Endothelial cell of umbilical vein (primary cell): Measurements from ENCODE around the gene TRERF1. TPM values are rescaled to one million over a fixed set of nuclear protein-coding genes. Genes with fewer than 3 reads are reported as not detected.

ENCODE experiments used
- BruUV-seq: library from RNA; stranded (reverse); fragments of 400-500 nt; replicated peaks from 2 replicates; lab custom pipeline; 2021; lab: Mats Ljungman, UMichigan
- CTCF ChIA-PET: fragments of 300-600, 350-600 bp; sonication (Branson Sonifier 250); formaldehyde crosslinking; loops from one replicate; lab custom pipeline; 2021; ENCODE audit warnings: antibody characterized with exemption, inconsistent platforms; lab: Charles Lee
- POLR2A ChIA-PET: fragments of 300-600, 350-600 bp; sonication (Branson Sonifier 250); formaldehyde crosslinking; loops from one replicate; lab custom pipeline; 2021; ENCODE audit warnings: antibody characterized with exemption, inconsistent platforms; lab: Charles Lee
- DNase-seq: peaks from one replicate; pipeline ENCODE4 v3.0.0-alpha.2; 2011; ENCODE audit warnings: low read depth, low spot score
- FAIRE-seq: peaks from 2 replicates; lab custom pipeline; 2011; peaks lifted over from hg19 to GRCh38; lab: Jason Lieb, UNC
- H2AFZ ChIP-seq: 2 replicates; pipeline ENCODE4 v1.6.0; 2012; ENCODE audit warnings: low read depth, low read length, control low read depth, inconsistent platforms
- H3K27ac ChIP-seq: 2 replicates; pipeline ENCODE4 v1.5.1; 2011; ENCODE audit warnings: low read depth, mild to moderate bottlenecking, control low read depth, low read length, moderate library complexity; ENCODE audit not compliant: insufficient read depth
- H3K27me3 ChIP-seq, 2 experiments: 2 replicates each; pipeline versions ENCODE4 v1.6.0 to v1.6.1; 2011; ENCODE audit warnings: low read length in 2 of 2, mixed read lengths in 1 of 2; ENCODE audit not compliant: control insufficient read depth in 2 of 2, insufficient read depth in 2 of 2
- H3K36me3 ChIP-seq, 2 experiments: 2 replicates in 1 of 2; 3 replicates in 1 of 2; pipeline ENCODE4 v1.5.1; 2011; ENCODE audit warnings: low read length in 2 of 2, mild to moderate bottlenecking in 1 of 2, moderate library complexity in 1 of 2; ENCODE audit not compliant: control insufficient read depth in 2 of 2, insufficient read depth in 2 of 2; ENCODE audit errors: extremely low read depth in 1 of 2
- H3K4me1 ChIP-seq: 3 replicates; pipeline ENCODE4 v1.5.1; 2011; ENCODE audit warnings: mild to moderate bottlenecking, low read length; ENCODE audit not compliant: control insufficient read depth, insufficient read depth; ENCODE audit errors: extremely low read depth
- H3K4me2 ChIP-seq: 2 replicates; pipeline ENCODE4 v1.6.1; 2011; ENCODE audit warnings: low read length, control low read depth, mixed read lengths; ENCODE audit not compliant: insufficient read depth
- H3K4me3 ChIP-seq, 3 experiments: fragments of 200-600 bp in 1 of 3; sonication (generic), shearing (Covaris generic) in 1 of 3; replicated peaks in 1 of 3; 2 replicates each; pipeline ENCODE4 v1.5.1; 2011 to 2016; ENCODE audit warnings: control low read depth in 3 of 3, low read length in 3 of 3, mild to moderate bottlenecking in 2 of 3, inconsistent platforms in 1 of 3, low read depth in 1 of 3, moderate library complexity in 1 of 3; ENCODE audit not compliant: insufficient read depth in 1 of 3
- H3K79me2 ChIP-seq: 2 replicates; pipeline ENCODE4 v1.6.0; 2012; ENCODE audit warnings: low read length, inconsistent platforms; ENCODE audit not compliant: control insufficient read depth, insufficient read depth
- H3K9ac ChIP-seq: replicated peaks from 2 replicates; pipeline ENCODE3; 2011; ENCODE audit warnings: low read length, control low read depth; ENCODE audit not compliant: insufficient read depth; ENCODE audit errors: extremely low read depth
- H3K9me1 ChIP-seq: replicated peaks from 3 replicates; pipeline ENCODE4 v1.6.0; 2011; ENCODE audit warnings: mild to moderate bottlenecking, low read length; ENCODE audit not compliant: control insufficient read depth, insufficient read depth; ENCODE audit errors: extremely low read depth
- H3K9me3 ChIP-seq: replicated peaks from 2 replicates; pipeline ENCODE4 v1.5.1; 2012; ENCODE audit warnings: low read length, inconsistent platforms; ENCODE audit not compliant: control insufficient read depth, insufficient read depth
- H4K20me1 ChIP-seq: replicated peaks from 2 replicates; pipeline ENCODE3; 2011; ENCODE audit warnings: mild to moderate bottlenecking, low read length; ENCODE audit not compliant: control insufficient read depth, insufficient read depth; ENCODE audit errors: extremely low read depth
- CTCF ChIP-seq, 2 donors: IDR thresholded peaks; 1 replicate in 1 of 2; 2 replicates in 1 of 2; pipeline ENCODE4 v1.5.1; 2011; ENCODE audit warnings: low read length in 2 of 2, mild to moderate bottlenecking in 2 of 2, moderate library complexity in 2 of 2, control low read depth in 1 of 2, inconsistent platforms in 1 of 2, low read depth in 1 of 2; ENCODE audit not compliant: insufficient read depth in 1 of 2; ENCODE audit errors: extremely low read depth in 1 of 2
- EZH2 ChIP-seq: IDR thresholded peaks from 2 replicates; pipeline ENCODE4 v1.6.1; 2012; ENCODE audit warnings: borderline replicate concordance, low read depth, mild to moderate bottlenecking, moderate library complexity, low read length, inconsistent platforms; ENCODE audit not compliant: severe bottlenecking
- FOS ChIP-seq: IDR thresholded peaks from 2 replicates; pipeline ENCODE4 v1.6.1; 2011; ENCODE audit warnings: mild to moderate bottlenecking, low read length, moderate library complexity, borderline replicate concordance; ENCODE audit not compliant: insufficient read depth
- GATA2 ChIP-seq: IDR thresholded peaks from 2 replicates; pipeline ENCODE4 v1.7.0; 2011; ENCODE audit warnings: low read depth, mild to moderate bottlenecking, moderate library complexity, mixed read lengths, low read length; ENCODE audit not compliant: insufficient read length, insufficient read depth
- JUN ChIP-seq: IDR thresholded peaks from 2 replicates; pipeline ENCODE4 v1.6.1; 2011; ENCODE audit warnings: borderline replicate concordance, low read depth; ENCODE audit not compliant: insufficient read length, insufficient read depth
- MYC ChIP-seq: IDR thresholded peaks from one replicate; pipeline ENCODE4 v1.6.1; 2011; ENCODE audit warnings: mild to moderate bottlenecking, low read depth, low read length
- POLR2A ChIP-seq: IDR thresholded peaks from 2 replicates; pipeline ENCODE4 v1.6.1; 2012; ENCODE audit warnings: low read depth, mild to moderate bottlenecking, control low read depth, low read length
- POLR2AphosphoS5 ChIP-seq: IDR thresholded peaks from 2 replicates; pipeline ENCODE4 v1.6.1; 2012; ENCODE audit warnings: low read depth, mild to moderate bottlenecking, control low read depth, low read length, moderate library complexity; ENCODE audit not compliant: insufficient read depth
- dilution Hi-C: fragments of 300-500 bp; cut with MboI; formaldehyde crosslinking; loops from one replicate; pipeline ENCODE4 v1.15.0; 2019; ENCODE audit warnings: low sequenced_read_pairs; ENCODE audit not compliant: extremely low pct_ligation_motif_present
- intact Hi-C: fragments of 100-400 bp; cut with micrococcal nuclease; formaldehyde crosslinking; loops from one replicate; pipeline ENCODE4 v1.10.0; 2022
- polyA plus RNA-seq, 4 experiments: library from polyadenylated mRNA; depleted of rRNA in 3 of 4; stranded (reverse) in 3 of 4; unstranded in 1 of 4; fragments of >200 nt; gene quantifications; 2 replicates each; pipeline versions ENCODE4 v1.2.1 to v1.2.3, GENCODE V29; 2011 to 2012; ENCODE audit warnings: missing spikeins in 1 of 4
- total RNA-seq: library from RNA; stranded (reverse); gene quantifications from 2 replicates; pipeline ENCODE4 v1.2.3, GENCODE V29; 2021
- TF ChIP-seq, protein P1 (sequence below): IDR thresholded peaks from 2 replicates; pipeline ENCODE4 v1.6.1; 2011; ENCODE audit not compliant: insufficient read depth, insufficient read length

TRERF1 gene
- total and polyA plus RNA-seq, 2 donors (not counting 3 experiments of a cell fraction or from before 2014, with no cell fraction given), result 0.73 to 5.5 TPM

DNA sequence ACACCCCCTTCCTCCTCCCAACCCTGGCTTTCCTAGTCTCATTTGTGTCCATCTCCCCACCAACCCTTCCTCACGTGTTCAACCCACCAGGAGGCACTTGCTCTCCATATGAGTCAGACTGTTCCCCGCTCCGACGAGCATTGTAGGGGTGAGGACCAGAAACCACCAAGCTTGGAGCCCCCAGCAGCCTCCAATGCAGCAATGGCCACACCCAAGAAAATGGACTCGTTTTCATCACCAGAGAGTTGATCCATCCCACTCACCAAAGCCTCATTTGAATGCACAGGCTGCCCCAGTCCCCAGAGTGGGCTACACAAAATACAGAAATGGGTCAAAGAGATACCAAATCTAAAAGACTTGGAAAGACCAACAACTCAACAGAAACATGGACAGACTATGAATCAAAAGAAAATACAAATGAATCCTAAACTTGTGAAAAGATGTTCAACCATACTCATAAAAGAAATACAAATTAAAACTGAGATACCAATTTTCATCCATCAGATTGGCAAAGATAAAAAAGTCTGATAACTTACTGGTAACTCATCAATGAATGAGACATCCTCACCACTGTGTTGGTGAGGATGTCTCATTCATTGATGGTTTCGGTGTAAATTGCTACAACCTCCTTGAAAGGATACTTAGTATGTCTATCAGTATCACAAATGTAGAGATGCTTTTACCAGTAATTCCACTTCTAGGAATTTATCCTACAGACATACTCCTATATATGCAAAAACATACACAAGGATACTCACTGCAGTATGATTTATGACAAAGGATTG lies 68.1 kb downstream of the TRERF1 start:
- no peak overlapping the region for H3K27ac ChIP-seq
- TF ChIP-seq POLR2A, result no peak
- TF ChIP-seq, protein P1, sequence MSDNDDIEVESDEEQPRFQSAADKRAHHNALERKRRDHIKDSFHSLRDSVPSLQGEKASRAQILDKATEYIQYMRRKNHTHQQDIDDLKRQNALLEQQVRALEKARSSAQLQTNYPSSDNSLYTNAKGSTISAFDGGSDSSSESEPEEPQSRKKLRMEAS, result no peak
- no peak for TF ChIP-seq POLR2AphosphoS5
- TF ChIP-seq CTCF (IDR thresholded peaks at IDR 0.05; ENCODE audit: extremely low read depth in 1 of 2, insufficient read depth in 1 of 2, low read depth in 1 of 2, low read length in 2 of 2), result no peak
- TF ChIP-seq EZH2, result no peak
- TF ChIP-seq MYC, result no peak
- TF ChIP-seq FOS, result no peak
- TF ChIP-seq GATA2, result no peak
- TF ChIP-seq JUN, result no peak
- no TSS peak for BruUV-seq
- no peak overlapping the region for H3K4me3 ChIP-seq
- no peak overlapping the region for H3K9ac ChIP-seq
- dilution Hi-C loops, result no loop called here
- H3K27me3 ChIP-seq, result peaks cover 0 to 2% of the 10 kb centered on the region in 2 experiments
- ChIA-PET POLR2A (no interaction called here), CTCF (interaction anchor here (1.4 kb wide), 1 partner anchor 164 kb away, joined by 3 read pairs; no protein-coding TSS in a partner anchor)
- H3K4me2 ChIP-seq, result no peak overlapping the region
- no peaks in the 10 kb centered on the region for H4K20me1 ChIP-seq
- no peaks in the 10 kb centered on the region for H3K36me3 ChIP-seq
- no peaks in the 10 kb centered on the region for H3K79me2 ChIP-seq
- no peaks in the 10 kb centered on the region for H3K4me1 ChIP-seq
- no peaks in the 10 kb centered on the region for H3K9me3 ChIP-seq
- no peaks in the 10 kb centered on the region for H3K9me1 ChIP-seq
- DNase-seq (no peak), FAIRE-seq (no peak)
- intact Hi-C loops, result no loop called here
- H2AFZ ChIP-seq, result no peak overlapping the region
